Caco-2 (cell line): Measurements from ENCODE around the gene MYH7. TPM values are rescaled to one million over a fixed set of nuclear protein-coding genes. Genes with fewer than 3 reads are reported as not detected.

Experiments
- BruUV-seq: library from RNA; stranded (reverse); fragments of 400-500 nt; replicated peaks from 2 replicates; lab custom pipeline; 2021; lab: Mats Ljungman, UMichigan
- CTCF ChIA-PET: fragments of 300-600 bp; sonication (Branson Sonifier 250); formaldehyde crosslinking; loops from one replicate; lab custom pipeline; 2022; ENCODE audit warnings: antibody characterized with exemption; lab: Charles Lee
- POLR2A ChIA-PET: fragments of 300-600 bp; sonication (Branson Sonifier 250); formaldehyde crosslinking; loops from one replicate; lab custom pipeline; 2022; ENCODE audit warnings: antibody characterized with exemption; lab: Charles Lee
- DNase-seq, 2 experiments: peaks; one replicate each; pipeline versions ENCODE4 v3.0.0 to v3.0.0-alpha.2; 2020 to 2022
- H3K27me3 ChIP-seq: replicated peaks from 2 replicates; pipeline ENCODE4 v1.6.0; 2011; ENCODE audit warnings: low read length; ENCODE audit not compliant: control insufficient read depth, insufficient read depth
- H3K36me3 ChIP-seq: 2 replicates; pipeline ENCODE4 v1.5.1; 2011; ENCODE audit warnings: low read length; ENCODE audit not compliant: control insufficient read depth, insufficient read depth
- H3K4me1 ChIP-seq: fragments of 250-450 bp; sonication (Bioruptor Pico); 2 replicates; pipeline ENCODE4 v1.5.1; 2020; ENCODE audit warnings: mild to moderate bottlenecking
- H3K4me3 ChIP-seq: 2 replicates; pipeline ENCODE4 v1.5.1; 2011; ENCODE audit warnings: low read depth, mild to moderate bottlenecking, control low read depth, low read length
- H3K9me3 ChIP-seq: fragments of 250-450 bp; sonication (Bioruptor Pico); 2 replicates; pipeline ENCODE4 v1.5.1; 2020; ENCODE audit warnings: mild to moderate bottlenecking, moderate library complexity
- H3K27ac Mint-ChIP-seq: one replicate; pipeline ENCODE4 v1.8.0; 2022; ENCODE audit warnings: mixed read lengths; ENCODE audit not compliant: unreplicated experiment
- H3K27me3 Mint-ChIP-seq: one replicate; pipeline ENCODE4 v1.8.0; 2022; ENCODE audit warnings: mixed read lengths; ENCODE audit not compliant: insufficient read depth, unreplicated experiment
- H3K36me3 Mint-ChIP-seq: one replicate; pipeline ENCODE4 v1.8.0; 2022; ENCODE audit warnings: mild to moderate bottlenecking, mixed read lengths; ENCODE audit not compliant: insufficient read depth, unreplicated experiment
- H3K4me1 Mint-ChIP-seq: one replicate; pipeline ENCODE4 v1.8.0; 2022; ENCODE audit warnings: low read depth, mixed read lengths; ENCODE audit not compliant: unreplicated experiment
- H3K4me3 Mint-ChIP-seq: one replicate; pipeline ENCODE4 v1.8.0; 2022; ENCODE audit warnings: mild to moderate bottlenecking, moderate library complexity, mixed read lengths; ENCODE audit not compliant: unreplicated experiment
- H3K9me3 Mint-ChIP-seq: one replicate; pipeline ENCODE4 v1.8.0; 2022; ENCODE audit warnings: mixed read lengths; ENCODE audit not compliant: unreplicated experiment
- CTCF ChIP-seq, 2 experiments: fragments of 200-600 bp in 1 of 2; IDR thresholded peaks; 1 replicate in 1 of 2; 2 replicates in 1 of 2; pipeline versions ENCODE4 v1.5.1 to v1.8.0; 2011 to 2022; ENCODE audit warnings: antibody characterized with exemption in 1 of 2, control low read depth in 1 of 2, inconsistent platforms in 1 of 2, low read depth in 1 of 2, low read length in 1 of 2, mild to moderate bottlenecking in 1 of 2, moderate library complexity in 1 of 2; ENCODE audit not compliant: insufficient read depth in 1 of 2, severe bottlenecking in 1 of 2, unreplicated experiment in 1 of 2
- intact Hi-C: fragments of 100-400 bp; cut with micrococcal nuclease; formaldehyde crosslinking; loops from one replicate; pipeline ENCODE4 v1.10.0; 2022; ENCODE audit not compliant: unreplicated experiment
- total RNA-seq: library from RNA; stranded (reverse); gene quantifications from 2 replicates; pipeline ENCODE4 v1.2.3, GENCODE V29; 2022

Gene MYH7
- total RNA-seq, 1 experiment from 2014 or later: not detected

DNA sequence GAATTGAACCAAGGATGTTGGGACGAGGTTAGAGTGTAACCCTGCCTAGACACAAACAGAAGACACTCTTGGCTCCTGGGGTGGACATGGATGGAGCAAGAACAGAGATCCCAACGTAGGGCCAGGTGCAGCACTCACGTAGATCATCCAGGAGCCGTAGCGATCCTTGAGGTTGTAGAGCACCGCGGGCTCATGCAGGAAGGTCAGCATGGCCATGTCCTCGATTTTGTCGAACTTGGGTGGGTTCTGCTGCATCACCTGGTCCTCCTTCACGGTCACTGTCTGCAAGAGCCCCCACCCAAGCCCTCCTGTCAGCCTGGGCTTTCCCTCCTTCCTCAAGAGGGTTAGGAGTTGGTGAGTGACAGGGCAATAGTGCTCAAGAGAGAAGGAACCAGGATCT is 2.5 kb downstream of the MYH7 start:
- Histone ChIP-seq H3K9me3 (no peaks in the 10 kb centered on the region), H3K27me3 (no peaks in the 10 kb centered on the region; the same call in 1 of the 2 replicates)
- H3K36me3 Mint-ChIP-seq: no peaks in the 10 kb centered on the region

GRCh38 chr14:23432102-23432925 is 3.1 kb downstream of the MYH7 start:
- H3K4me3 ChIP-seq: no peak overlapping the region
- no TSS peak for BruUV-seq
- H3K36me3 Mint-ChIP-seq: no peaks in the 10 kb centered on the region
- no peaks in the 10 kb centered on the region for H3K9me3 ChIP-seq
- H3K27ac Mint-ChIP-seq: no peak overlapping the region
- no peak for TF ChIP-seq CTCF (IDR thresholded peaks at IDR 0.05; ENCODE audit: insufficient read depth in 1 of 2, low read depth in 1 of 2, low read length in 1 of 2, severe bottlenecking in 1 of 2, unreplicated experiment in 1 of 2)
- DNase-seq: peak in 1 of 2 experiments; percentile 4
- intact Hi-C loops: no loop called here
- H3K4me3 Mint-ChIP-seq: no peak overlapping the region
- peaks cover 12% of the 10 kb centered on the region for H3K4me1 ChIP-seq
- H3K36me3 ChIP-seq: no peaks in the 10 kb centered on the region
- ChIA-PET CTCF (no interaction called here), POLR2A (no interaction called here)
- H3K27me3 Mint-ChIP-seq: peaks cover 4% of the 10 kb centered on the region
- H3K4me1 Mint-ChIP-seq: no peaks in the 10 kb centered on the region
- no peaks in the 10 kb centered on the region; the same call in 1 of the 2 replicates for H3K27me3 ChIP-seq
- no peaks in the 10 kb centered on the region for H3K9me3 Mint-ChIP-seq

More for the DNA sequence above, 2.5 kb downstream of the MYH7 start:
- H3K36me3 ChIP-seq: no peaks in the 10 kb centered on the region
- peaks cover 12% of the 10 kb centered on the region for H3K4me1 ChIP-seq
- no peaks in the 10 kb centered on the region for H3K9me3 Mint-ChIP-seq
- no TSS peak for BruUV-seq
- no peak overlapping the region for H3K4me3 Mint-ChIP-seq
- no peak overlapping the region for H3K27ac Mint-ChIP-seq
- H3K4me1 Mint-ChIP-seq: no peaks in the 10 kb centered on the region
- H3K4me3 ChIP-seq: no peak overlapping the region
- ChIA-PET POLR2A (no interaction called here), CTCF (no interaction called here)
- H3K27me3 Mint-ChIP-seq: peaks cover 4% of the 10 kb centered on the region
- no peak for TF ChIP-seq CTCF (IDR thresholded peaks at IDR 0.05; ENCODE audit: insufficient read depth in 1 of 2, low read depth in 1 of 2, low read length in 1 of 2, severe bottlenecking in 1 of 2, unreplicated experiment in 1 of 2)
- intact Hi-C loops: no loop called here
- peak in 1 of 2 experiments; percentile 12 for DNase-seq

- Histone ChIP-seq H3K4me1 (peaks cover 12% of the 10 kb centered on the region), H3K4me3 (no peak overlapping the region), H3K27me3 (no peaks in the 10 kb centered on the region; the same call in 1 of the 2 replicates), H3K36me3 (no peaks in the 10 kb centered on the region), H3K9me3 (no peaks in the 10 kb centered on the region)
- no peak for TF ChIP-seq CTCF (IDR thresholded peaks at IDR 0.05; ENCODE audit: insufficient read depth in 1 of 2, low read depth in 1 of 2, low read length in 1 of 2, severe bottlenecking in 1 of 2, unreplicated experiment in 1 of 2)
- Mint-ChIP-seq H3K27ac (no peak overlapping the region), H3K9me3 (no peaks in the 10 kb centered on the region), H3K4me3 (no peak overlapping the region), H3K36me3 (no peaks in the 10 kb centered on the region), H3K4me1 (no peaks in the 10 kb centered on the region), H3K27me3 (peaks cover 4% of the 10 kb centered on the region)
- ChIA-PET POLR2A (no interaction called here), CTCF (no interaction called here)
- peak in 1 of 2 experiments; percentile 5 for DNase-seq
- intact Hi-C loops: no loop called here
- no TSS peak for BruUV-seq
Observed at GRCh38 chr14:23431486-23431885, 4.0 kb downstream of the MYH7 start.
